K562 (cell line): Measurements from ENCODE around the gene ZFP69.

Experiments used
- CTCF ChIP-seq, 3 experiments: IDR thresholded peaks in 2 of 3; conservative IDR thresholded peaks in 1 of 3; 2 replicates each; pipeline ENCODE4 v1.5.1; 2011 to 2012; ENCODE audit warnings: low read length in 3 of 3, mild to moderate bottlenecking in 3 of 3, control low read depth in 2 of 3, improper control_type of control experiment in 1 of 3, inconsistent platforms in 1 of 3, low read depth in 1 of 3, mixed read lengths in 1 of 3, moderate library complexity in 1 of 3; ENCODE audit not compliant: insufficient read depth in 2 of 3
- FOS ChIP-seq: IDR thresholded peaks from 3 replicates; pipeline ENCODE4 v1.6.1; 2011; ENCODE audit not compliant: insufficient read length; ENCODE audit errors: extremely low read depth
- FOSL1 ChIP-seq: fragments of 200-800 bp; sonication (Bioruptor generic); conservative IDR thresholded peaks from 2 replicates; pipeline ENCODE4 v1.6.1; 2016; ENCODE audit warnings: missing genetic modification characterization, missing compliant biosample characterization
- GABPA ChIP-seq: fragments of 200-800 bp; sonication (Bioruptor generic); conservative IDR thresholded peaks from 2 replicates; pipeline ENCODE4 v1.6.1; 2016; ENCODE audit warnings: low read depth, missing genetic modification characterization, missing compliant biosample characterization
- HNRNPUL1 ChIP-seq: fragments of 200-400 bp; formaldehyde crosslinking; IDR thresholded peaks from 2 replicates; pipeline ENCODE4 v1.6.1; 2017; ENCODE audit warnings: low read length
- MAZ ChIP-seq, 2 experiments: fragments of 450-650 bp in 1 of 2; sonication (generic) in 1 of 2; formaldehyde crosslinking; IDR thresholded peaks in 1 of 2; conservative IDR thresholded peaks in 1 of 2; 2 replicates each; pipeline versions ENCODE4 v1.4.0 to v1.5.0; 2020; ENCODE audit warnings: mild to moderate bottlenecking in 1 of 2, missing genetic modification reagents in 1 of 2
- NFATC3 ChIP-seq: fragments of 450-650 bp; IDR thresholded peaks from 2 replicates; pipeline ENCODE4 v1.6.1; 2017; ENCODE audit warnings: mild to moderate bottlenecking
- NR4A1 ChIP-seq, 2 experiments: fragments of 250-450 bp in 1 of 2; fragments of 450-650 bp in 1 of 2; sonication (Bioruptor Pico) in 1 of 2; IDR thresholded peaks; 2 replicates each; pipeline versions ENCODE4 v1.4.0 to v1.6.1; 2016 to 2020; ENCODE audit warnings: mild to moderate bottlenecking in 2 of 2, missing compliant biosample characterization in 1 of 2, missing genetic modification characterization in 1 of 2, moderate library complexity in 1 of 2
- RAD21 ChIP-seq, 2 experiments: fragments of 250-450 bp in 1 of 2; fragments of 450-650 bp in 1 of 2; sonication (Bioruptor Pico) in 1 of 2; formaldehyde crosslinking in 1 of 2; IDR thresholded peaks in 1 of 2; conservative IDR thresholded peaks in 1 of 2; 2 replicates each; pipeline versions ENCODE4 v1.4.0 to v1.8.0; 2020 to 2022; ENCODE audit warnings: mild to moderate bottlenecking in 2 of 2, moderate library complexity in 1 of 2
- TF ChIP-seq, protein P1 (sequence below): sonication (generic); formaldehyde crosslinking; IDR thresholded peaks from 2 replicates; pipeline ENCODE4 v1.9.0; 2022; ENCODE audit warnings: mild to moderate bottlenecking, missing genetic modification reagents
- TF ChIP-seq, protein P2 (sequence below): fragments of 450-650 bp; IDR thresholded peaks from 2 replicates; pipeline ENCODE4 v1.6.1; 2017; ENCODE audit warnings: antibody characterized with exemption
- TF ChIP-seq, protein P3 (sequence below): sonication (generic); formaldehyde crosslinking; IDR thresholded peaks from 2 replicates; pipeline ENCODE4 v1.8.0; 2023; ENCODE audit warnings: mild to moderate bottlenecking, missing genetic modification reagents
- TF ChIP-seq, protein P4 (sequence below): fragments of 450-650 bp; conservative IDR thresholded peaks from 2 replicates; pipeline ENCODE4 v1.6.1; 2016; ENCODE audit warnings: missing genetic modification characterization, low read depth, mild to moderate bottlenecking, missing compliant biosample characterization, moderate library complexity

DNA sequence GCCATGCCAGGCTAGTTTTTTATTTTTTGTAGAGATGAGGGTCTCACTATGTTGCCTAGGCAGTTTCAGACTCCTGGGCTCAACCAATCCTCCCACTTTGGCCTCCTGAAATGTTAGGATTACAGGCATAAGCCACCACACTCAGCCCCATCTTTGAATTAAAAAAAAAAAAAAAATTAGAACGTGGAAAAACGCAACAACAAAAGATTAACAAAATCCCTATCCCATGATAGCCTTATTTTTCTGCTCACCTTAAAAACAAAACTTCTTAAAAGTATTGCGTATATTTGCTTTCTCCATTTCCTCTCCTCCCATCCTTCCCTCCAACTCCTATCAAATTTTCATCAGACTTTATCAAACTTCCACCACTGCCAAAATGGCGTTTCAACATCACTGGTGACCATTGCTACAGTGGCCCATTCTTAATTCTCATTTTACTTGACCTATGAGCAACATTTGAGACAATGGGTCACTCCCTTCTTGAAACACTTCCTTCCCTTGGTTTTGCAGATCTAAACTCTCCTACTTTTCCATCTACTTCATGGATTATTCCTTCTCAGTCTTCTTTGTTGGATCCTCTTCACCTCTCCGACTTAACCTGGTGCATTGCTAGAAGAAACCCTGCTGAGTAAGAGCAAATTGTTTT is 53.8 kb downstream of the ZFP69 start:
- TF ChIP-seq, protein P1, sequence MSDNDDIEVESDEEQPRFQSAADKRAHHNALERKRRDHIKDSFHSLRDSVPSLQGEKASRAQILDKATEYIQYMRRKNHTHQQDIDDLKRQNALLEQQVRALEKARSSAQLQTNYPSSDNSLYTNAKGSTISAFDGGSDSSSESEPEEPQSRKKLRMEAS (CRISPR knock-in tag) = no peak
- no peak for TF ChIP-seq FOS
- peak; percentile 85; the same call in 1 of the 2 replicates for TF ChIP-seq NFATC3
- TF ChIP-seq, protein P2, sequence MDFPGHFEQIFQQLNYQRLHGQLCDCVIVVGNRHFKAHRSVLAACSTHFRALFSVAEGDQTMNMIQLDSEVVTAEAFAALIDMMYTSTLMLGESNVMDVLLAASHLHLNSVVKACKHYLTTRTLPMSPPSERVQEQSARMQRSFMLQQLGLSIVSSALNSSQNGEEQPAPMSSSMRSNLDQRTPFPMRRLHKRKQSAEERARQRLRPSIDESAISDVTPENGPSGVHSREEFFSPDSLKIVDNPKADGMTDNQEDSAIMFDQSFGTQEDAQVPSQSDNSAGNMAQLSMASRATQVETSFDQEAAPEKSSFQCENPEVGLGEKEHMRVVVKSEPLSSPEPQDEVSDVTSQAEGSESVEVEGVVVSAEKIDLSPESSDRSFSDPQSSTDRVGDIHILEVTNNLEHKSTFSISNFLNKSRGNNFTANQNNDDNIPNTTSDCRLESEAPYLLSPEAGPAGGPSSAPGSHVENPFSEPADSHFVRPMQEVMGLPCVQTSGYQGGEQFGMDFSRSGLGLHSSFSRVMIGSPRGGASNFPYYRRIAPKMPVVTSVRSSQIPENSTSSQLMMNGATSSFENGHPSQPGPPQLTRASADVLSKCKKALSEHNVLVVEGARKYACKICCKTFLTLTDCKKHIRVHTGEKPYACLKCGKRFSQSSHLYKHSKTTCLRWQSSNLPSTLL = no peak
- no peak for TF ChIP-seq HNRNPUL1
- no peak; the same call in 1 of the 2 replicates for TF ChIP-seq FOSL1 (tag)
- TF ChIP-seq, protein P3, sequence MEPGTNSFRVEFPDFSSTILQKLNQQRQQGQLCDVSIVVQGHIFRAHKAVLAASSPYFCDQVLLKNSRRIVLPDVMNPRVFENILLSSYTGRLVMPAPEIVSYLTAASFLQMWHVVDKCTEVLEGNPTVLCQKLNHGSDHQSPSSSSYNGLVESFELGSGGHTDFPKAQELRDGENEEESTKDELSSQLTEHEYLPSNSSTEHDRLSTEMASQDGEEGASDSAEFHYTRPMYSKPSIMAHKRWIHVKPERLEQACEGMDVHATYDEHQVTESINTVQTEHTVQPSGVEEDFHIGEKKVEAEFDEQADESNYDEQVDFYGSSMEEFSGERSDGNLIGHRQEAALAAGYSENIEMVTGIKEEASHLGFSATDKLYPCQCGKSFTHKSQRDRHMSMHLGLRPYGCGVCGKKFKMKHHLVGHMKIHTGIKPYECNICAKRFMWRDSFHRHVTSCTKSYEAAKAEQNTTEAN (CRISPR knock-in tag) = no peak
- TF ChIP-seq CTCF (IDR thresholded peaks at IDR 0.05 in 2 of 3, conservative IDR thresholded peaks at IDR 0.05 in 1 of 3; ENCODE audit: insufficient read depth in 2 of 3, low read depth in 1 of 3, low read length in 3 of 3) = no peak
- TF ChIP-seq GABPA (tag) = no peak
- TF ChIP-seq RAD21 (CRISPR knock-in tag; conservative IDR thresholded peaks at IDR 0.05 in 1 of 2, IDR thresholded peaks at IDR 0.05 in 1 of 2) = peak in 1 of 2 experiments; percentile 1; a peak in 1 of 4 replicates
- no peak for TF ChIP-seq NR4A1 (CRISPR knock-in tag; IDR thresholded peaks at IDR 0.05)
- TF ChIP-seq NR4A1 (tag; IDR thresholded peaks at IDR 0.05) = no peak
- no peak; a peak in 1 of 4 replicates for TF ChIP-seq MAZ (CRISPR knock-in tag; conservative IDR thresholded peaks at IDR 0.05 in 1 of 2, IDR thresholded peaks at IDR 0.05 in 1 of 2)
- TF ChIP-seq, protein P4, sequence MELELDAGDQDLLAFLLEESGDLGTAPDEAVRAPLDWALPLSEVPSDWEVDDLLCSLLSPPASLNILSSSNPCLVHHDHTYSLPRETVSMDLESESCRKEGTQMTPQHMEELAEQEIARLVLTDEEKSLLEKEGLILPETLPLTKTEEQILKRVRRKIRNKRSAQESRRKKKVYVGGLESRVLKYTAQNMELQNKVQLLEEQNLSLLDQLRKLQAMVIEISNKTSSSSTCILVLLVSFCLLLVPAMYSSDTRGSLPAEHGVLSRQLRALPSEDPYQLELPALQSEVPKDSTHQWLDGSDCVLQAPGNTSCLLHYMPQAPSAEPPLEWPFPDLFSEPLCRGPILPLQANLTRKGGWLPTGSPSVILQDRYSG (tag) = no peak
